H1 (cell line): ENCODE data around the gene PIK3R6. TPM values are rescaled to one million over a fixed set of nuclear protein-coding genes. Genes with fewer than 3 reads are reported as not detected.

Source experiments
- CTCF ChIA-PET: fragments of 300-600 bp; sonication (Branson Sonifier 250); formaldehyde crosslinking; loops from one replicate; lab custom pipeline; 2021; ENCODE audit not compliant: partially characterized antibody; lab: Charles Lee
- POLR2A ChIA-PET: fragments of 300-600 bp; sonication (Branson Sonifier 250); formaldehyde crosslinking; loops from one replicate; lab custom pipeline; 2021; ENCODE audit warnings: inconsistent platforms; ENCODE audit not compliant: partially characterized antibody; lab: Charles Lee
- DNase-seq, 2 experiments: peaks; one replicate each; pipeline versions ENCODE4 v3.0.0 to v3.0.0-alpha.2; 2010 to 2022; ENCODE audit warnings: low spot score in 2 of 2, low read depth in 1 of 2, mixed read lengths in 1 of 2
- FAIRE-seq: peaks from 2 replicates; lab custom pipeline; 2011; peaks lifted over from hg19 to GRCh38; lab: Jason Lieb, UNC
- H2AFZ ChIP-seq: 2 replicates; pipeline ENCODE4 v1.8.1; 2012; ENCODE audit warnings: low read length, inconsistent platforms
- H2AK5ac ChIP-seq: 2 replicates; pipeline ENCODE4 v1.6.1; 2013; ENCODE audit warnings: low read depth, low read length
- H2BK120ac ChIP-seq: replicated peaks from 2 replicates; pipeline ENCODE3; 2013; ENCODE audit warnings: low read depth, low read length, inconsistent platforms
- H2BK12ac ChIP-seq: 2 replicates; pipeline ENCODE4 v1.6.1; 2013; ENCODE audit warnings: low read depth, low read length
- H2BK15ac ChIP-seq: 2 replicates; pipeline ENCODE4 v1.6.1; 2013; ENCODE audit warnings: low read length
- H2BK20ac ChIP-seq: 2 replicates; pipeline ENCODE4 v1.6.1; 2013; ENCODE audit warnings: low read length
- H2BK5ac ChIP-seq: 2 replicates; pipeline ENCODE4 v1.6.1; 2013; ENCODE audit warnings: low read depth, low read length
- H3K14ac ChIP-seq: 2 replicates; pipeline ENCODE4 v1.6.1; 2013; ENCODE audit warnings: inconsistent platforms; ENCODE audit not compliant: insufficient read length
- H3K18ac ChIP-seq: 2 replicates; pipeline ENCODE4 v1.6.1; 2013; ENCODE audit warnings: low read length; ENCODE audit errors: extremely low read depth
- H3K23ac ChIP-seq: 2 replicates; pipeline ENCODE4 v1.6.1; 2013; ENCODE audit warnings: inconsistent platforms; ENCODE audit not compliant: insufficient read length
- H3K23me2 ChIP-seq: 2 replicates; pipeline ENCODE4 v1.6.1; 2013; ENCODE audit warnings: low read depth, low read length
- H3K27ac ChIP-seq: 2 replicates; pipeline ENCODE4 v1.6.1; 2011; ENCODE audit warnings: low read depth, low read length, inconsistent platforms
- H3K27me3 ChIP-seq, 4 experiments: replicated peaks in 1 of 4; 1 replicate in 1 of 4; 2 replicates in 3 of 4; pipeline versions ENCODE4 v1.6.1 to v1.8.1; 2011 to 2013; ENCODE audit warnings: low read length in 3 of 4, mild to moderate bottlenecking in 3 of 4, inconsistent platforms in 2 of 4, mixed read lengths in 2 of 4, moderate library complexity in 1 of 4; ENCODE audit not compliant: control insufficient read depth in 3 of 4, insufficient read depth in 3 of 4; ENCODE audit errors: extremely low read depth in 1 of 4
- H3K36me3 ChIP-seq, 4 experiments: 2 replicates each; pipeline versions ENCODE4 v1.6.1 to v1.8.1; 2011 to 2013; ENCODE audit warnings: mild to moderate bottlenecking in 4 of 4, low read length in 3 of 4, moderate library complexity in 2 of 4, control low read depth in 1 of 4, inconsistent platforms in 1 of 4; ENCODE audit not compliant: insufficient read depth in 4 of 4, control insufficient read depth in 2 of 4
- H3K4ac ChIP-seq: replicated peaks from 2 replicates; pipeline ENCODE3; 2013; ENCODE audit warnings: low read length, low read depth, mixed read lengths, inconsistent platforms; ENCODE audit not compliant: insufficient read length
- H3K4me1 ChIP-seq, 4 experiments: replicated peaks in 1 of 4; 1 replicate in 1 of 4; 2 replicates in 3 of 4; pipeline versions ENCODE4 v1.6.1 to v1.8.1; 2011 to 2013; ENCODE audit warnings: low read length in 3 of 4, inconsistent platforms in 2 of 4, mixed read lengths in 1 of 4; ENCODE audit not compliant: insufficient read depth in 4 of 4, control insufficient read depth in 3 of 4
- H3K4me2 ChIP-seq, 2 experiments: 2 replicates each; pipeline versions ENCODE4 v1.6.1 to v1.8.1; 2011 to 2013; ENCODE audit warnings: low read depth in 2 of 2, low read length in 2 of 2, control low read depth in 1 of 2, inconsistent platforms in 1 of 2, mild to moderate bottlenecking in 1 of 2; ENCODE audit not compliant: insufficient read depth in 1 of 2
- H3K4me3 ChIP-seq, 4 experiments: fragments of 200-600, 300-600 bp in 1 of 4; sonication (generic), shearing (Covaris generic), sonication (Bioruptor Twin) in 1 of 4; 2 replicates each; pipeline versions ENCODE4 v1.5.1 to v1.8.1; 2011 to 2016; ENCODE audit warnings: low read length in 4 of 4, low read depth in 3 of 4, control low read depth in 2 of 4, inconsistent platforms in 2 of 4, mild to moderate bottlenecking in 2 of 4, mixed read lengths in 1 of 4, moderate library complexity in 1 of 4; ENCODE audit not compliant: insufficient read depth in 2 of 4; ENCODE audit errors: extremely low read depth in 1 of 4
- H3K56ac ChIP-seq: replicated peaks from 2 replicates; pipeline ENCODE3; 2013; ENCODE audit warnings: low read depth, mild to moderate bottlenecking, mixed read lengths, low read length, inconsistent platforms; ENCODE audit not compliant: insufficient read length
- H3K79me1 ChIP-seq: 2 replicates; pipeline ENCODE4 v1.6.1; 2013; ENCODE audit warnings: low read depth, low read length, control low read depth
- H3K79me2 ChIP-seq, 2 experiments: 2 replicates each; pipeline versions ENCODE4 v1.6.1 to v1.8.1; 2012 to 2013; ENCODE audit warnings: low read length in 2 of 2, mild to moderate bottlenecking in 2 of 2, inconsistent platforms in 1 of 2; ENCODE audit not compliant: insufficient read depth in 2 of 2, control insufficient read depth in 1 of 2
- H3K9ac ChIP-seq, 4 experiments: replicated peaks in 1 of 4; 1 replicate in 1 of 4; 2 replicates in 3 of 4; pipeline versions ENCODE4 v1.6.1 to v1.8.1; 2011 to 2013; ENCODE audit warnings: low read depth in 3 of 4, low read length in 3 of 4, control low read depth in 2 of 4, mild to moderate bottlenecking in 2 of 4, moderate library complexity in 2 of 4, inconsistent platforms in 1 of 4; ENCODE audit errors: extremely low read depth in 1 of 4
- H3K9me3 ChIP-seq, 2 experiments: 2 replicates each; pipeline versions ENCODE4 v1.6.1 to v1.8.1; 2012 to 2013; ENCODE audit warnings: mild to moderate bottlenecking in 2 of 2, moderate library complexity in 2 of 2, control low read depth in 1 of 2, inconsistent platforms in 1 of 2, low read depth in 1 of 2, low read length in 1 of 2, mixed read lengths in 1 of 2; ENCODE audit not compliant: insufficient read depth in 2 of 2
- H4K20me1 ChIP-seq, 2 experiments: replicated peaks in 1 of 2; 2 replicates each; pipeline versions ENCODE3 to v1.8.1; 2011 to 2013; ENCODE audit warnings: inconsistent platforms in 2 of 2, low read length in 2 of 2, mild to moderate bottlenecking in 1 of 2; ENCODE audit not compliant: insufficient read depth in 2 of 2, control insufficient read depth in 1 of 2
- H4K5ac ChIP-seq: 2 replicates; pipeline ENCODE4 v1.6.1; 2013; ENCODE audit warnings: low read length, low read depth, mixed read lengths, inconsistent platforms; ENCODE audit not compliant: insufficient read length
- H4K8ac ChIP-seq: 2 replicates; pipeline ENCODE4 v1.8.0; 2013; ENCODE audit warnings: mild to moderate bottlenecking, moderate library complexity, low read length, inconsistent platforms; ENCODE audit not compliant: insufficient read depth; ENCODE audit errors: extremely low read depth
- H4K91ac ChIP-seq: replicated peaks from 2 replicates; pipeline ENCODE3; 2013; ENCODE audit warnings: low read length, mixed read lengths, inconsistent platforms; ENCODE audit not compliant: insufficient read length
- BACH1 ChIP-seq: IDR thresholded peaks from 2 replicates; pipeline ENCODE4 v1.6.1; 2012; ENCODE audit warnings: low read length, improper control_type of control experiment
- CREB1 ChIP-seq: IDR thresholded peaks from 2 replicates; pipeline ENCODE4 v1.6.1; 2012; ENCODE audit warnings: inconsistent platforms
- CTBP2 ChIP-seq: IDR thresholded peaks from 2 replicates; pipeline ENCODE4 v1.7.0; 2011; ENCODE audit warnings: borderline replicate concordance, mild to moderate bottlenecking, moderate library complexity, mixed read lengths, low read length; ENCODE audit not compliant: insufficient read depth, insufficient read length
- EZH2 ChIP-seq: fragments of 200-600 bp; sonication (generic); IDR thresholded peaks from 2 replicates; pipeline ENCODE4 v1.7.1; 2012; ENCODE audit warnings: low read depth, mild to moderate bottlenecking, moderate library complexity, low read length, inconsistent platforms; ENCODE audit not compliant: severe bottlenecking
- FOSL1 ChIP-seq: IDR thresholded peaks from 2 replicates; pipeline ENCODE4 v1.6.1; 2011; ENCODE audit warnings: mild to moderate bottlenecking, low read depth, low read length, moderate library complexity; ENCODE audit not compliant: insufficient read depth
- POLR2A ChIP-seq, 2 experiments: IDR thresholded peaks; 1 replicate in 1 of 2; 2 replicates in 1 of 2; pipeline ENCODE4 v1.6.1; 2011; ENCODE audit warnings: low read depth in 2 of 2, low read length in 2 of 2, mild to moderate bottlenecking in 2 of 2; ENCODE audit errors: control extremely low read depth in 1 of 2
- RBBP5 ChIP-seq: IDR thresholded peaks from 2 replicates; pipeline ENCODE4 v1.7.1; 2012; ENCODE audit warnings: low read depth, mild to moderate bottlenecking, inconsistent platforms, low read length, moderate library complexity, borderline replicate concordance
- RFX5 ChIP-seq: IDR thresholded peaks from 2 replicates; pipeline ENCODE4 v1.6.1; 2011; ENCODE audit warnings: low read depth, low read length, improper control_type of control experiment, borderline replicate concordance
- RXRA ChIP-seq: IDR thresholded peaks from 2 replicates; pipeline ENCODE4 v1.6.1; 2011; ENCODE audit warnings: low read depth, mild to moderate bottlenecking, low read length, moderate library complexity; ENCODE audit not compliant: insufficient read depth
- WGBS, 2 experiments: shearing (Covaris generic) in 1 of 2; methylation state at CpG; one replicate each; pipeline versions ENCODE4 v1.1.6 to v1.1.7; 2013 to 2015; ENCODE audit warnings: low lambda C conversion rate in 2 of 2, mixed read lengths in 2 of 2, inconsistent platforms in 1 of 2, low coverage in 1 of 2, missing lambda C conversion rate in 1 of 2; ENCODE audit not compliant: insufficient replicate concordance in 2 of 2, insufficient coverage in 1 of 2, insufficient read length in 1 of 2; ENCODE audit errors: extremely low coverage in 1 of 2, missing lambda C conversion rate in 1 of 2; 5-methylcytosine and 5-hydroxymethylcytosine counted together
- polyA plus RNA-seq, 7 experiments: library from polyadenylated mRNA; depleted of rRNA in 3 of 7; stranded (reverse) in 5 of 7; unstranded in 2 of 7; fragments of >200 nt in 5 of 7; fragments of 200-250 nt in 2 of 7; gene quantifications; 1 replicate in 5 of 7; 2 replicates in 1 of 7; 4 replicates in 1 of 7; pipeline versions ENCODE4 v1.2.1 to v1.2.3, GENCODE V29; 2011 to 2013; ENCODE audit warnings: missing spikeins in 2 of 7, mixed read lengths in 2 of 7
- total RNA-seq: library from RNA; stranded (reverse); fragmentation: NEBNext Ultra II Directional; extraction: Animal tissue kit (Norgen Biotek cat#: 25700); gene quantifications from 2 replicates; pipeline ENCODE4 v1.2.1, GENCODE V29; 2021
- TF ChIP-seq, protein P1 (sequence below): IDR thresholded peaks from 2 replicates; pipeline ENCODE4 v1.6.1; 2011; ENCODE audit warnings: low read depth, mild to moderate bottlenecking, low read length; ENCODE audit not compliant: insufficient read depth

The PIK3R6 gene
- total and polyA plus RNA-seq, 2 of the 8 experiments (the other 6 are each of a cell fraction or from before 2014, with no cell fraction given): 0.24 to 1.2 TPM

DNA sequence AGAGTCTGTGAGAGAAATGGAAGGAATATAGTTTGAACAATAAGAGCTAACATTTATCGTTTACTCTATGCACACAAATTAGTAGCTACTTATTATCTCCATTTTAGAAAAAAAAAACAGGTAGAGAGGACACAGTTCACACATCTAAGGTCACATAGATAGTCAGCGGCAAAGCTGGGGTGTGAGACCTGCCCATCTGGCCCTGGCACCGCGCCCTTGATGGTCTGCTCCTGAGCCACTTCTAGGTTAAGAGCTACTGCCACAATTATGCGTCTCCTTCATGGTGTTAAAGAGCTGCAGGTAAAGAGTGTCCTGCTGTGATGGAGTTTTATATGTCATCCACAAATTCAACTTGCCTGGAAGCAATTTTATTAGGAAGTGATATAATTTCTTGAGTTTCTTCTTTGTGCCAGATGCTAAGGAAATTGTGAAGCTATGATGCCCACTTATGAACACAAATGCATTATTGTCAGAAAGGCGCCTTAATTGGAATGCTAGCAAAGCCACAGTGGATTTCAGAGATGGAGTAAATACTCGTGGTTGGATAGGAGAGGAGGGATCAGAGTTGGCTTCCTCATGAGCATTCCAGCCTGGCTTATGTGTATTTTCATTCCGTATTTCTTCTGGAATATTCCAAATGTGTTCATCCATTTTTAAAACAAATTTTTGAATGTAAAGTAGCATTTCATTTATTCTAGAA is 47.0 kb downstream of the PIK3R6 start:
- no peak overlapping the region for H2BK15ac ChIP-seq
- H3K4me3 ChIP-seq: no peak overlapping the region
- no peak for FAIRE-seq
- no peak overlapping the region for H3K9ac ChIP-seq
- no peaks in the 10 kb centered on the region for H4K20me1 ChIP-seq
- no peak overlapping the region for H4K91ac ChIP-seq
- H3K4me2 ChIP-seq: no peak overlapping the region
- no peak overlapping the region for H3K18ac ChIP-seq
- no peak overlapping the region for H3K4ac ChIP-seq
- 0 out of 4 replicates have a peak, but pooled peaks cover 0 to 4% of the 10 kb centered on the region in 2 experiments for H3K9me3 ChIP-seq
- DNase-seq: peak in 1 of 2 experiments; percentile 29
- no peaks in the 10 kb centered on the region for H3K79me2 ChIP-seq
- WGBS, 2 experiments: 86% methylated on average over 8 of the region's 8 CpGs; no CpG with 5 or more reads in 1 of the 2 experiments
- POLR2A ChIA-PET: no interaction called here
- no peak overlapping the region for H2BK12ac ChIP-seq
- no peak overlapping the region for H3K56ac ChIP-seq
- no peak overlapping the region for H2BK20ac ChIP-seq
- H3K79me1 ChIP-seq: no peaks in the 10 kb centered on the region
- no peak overlapping the region for H3K23ac ChIP-seq
- H3K27ac ChIP-seq: no peak overlapping the region
- no peaks in the 10 kb centered on the region for H3K27me3 ChIP-seq
- H2AK5ac ChIP-seq: no peak overlapping the region
- H3K23me2 ChIP-seq: no peaks in the 10 kb centered on the region; the same call in 1 of the 2 replicates
- no peak overlapping the region for H4K8ac ChIP-seq
- no peak overlapping the region for H2BK5ac ChIP-seq
- no peaks in the 10 kb centered on the region; a peak in 1 of 7 replicates for H3K4me1 ChIP-seq
- no peak overlapping the region for H3K14ac ChIP-seq
- H4K5ac ChIP-seq: no peak overlapping the region
- H2BK120ac ChIP-seq: no peak overlapping the region
- H2AFZ ChIP-seq: no peak overlapping the region
- CTCF ChIA-PET: interaction anchor here (0.6 to 2.9 kb wide), 8 partner anchors 10 to 148 kb away, joined by 3 to 17 read pairs (median 5); partner anchors contain the start of gene PIK3R5
- H3K36me3 ChIP-seq: no peaks in the 10 kb centered on the region
- TF ChIP-seq CTBP2 (no peak), FOSL1 (no peak), RBBP5 (no peak), EZH2 (no peak), CREB1 (no peak), RFX5 (no peak), POLR2A (IDR thresholded peaks at IDR 0.05; ENCODE audit: control extremely low read depth in 1 of 2, low read depth in 2 of 2, low read length in 2 of 2) (no peak), BACH1 (no peak), RXRA (no peak)
- TF ChIP-seq, protein P1, sequence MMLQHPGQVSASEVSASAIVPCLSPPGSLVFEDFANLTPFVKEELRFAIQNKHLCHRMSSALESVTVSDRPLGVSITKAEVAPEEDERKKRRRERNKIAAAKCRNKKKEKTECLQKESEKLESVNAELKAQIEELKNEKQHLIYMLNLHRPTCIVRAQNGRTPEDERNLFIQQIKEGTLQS: no peak
